K562 (cell line): ENCODE results near the gene NDUFV3. TPM values are rescaled to one million over a fixed set of nuclear protein-coding genes. Genes with fewer than 3 reads are reported as not detected.

Experiments used
- ARHGAP35 ChIP-seq: fragments of 450-650 bp; IDR thresholded peaks from 2 replicates; pipeline ENCODE4 v1.6.1; 2018; ENCODE audit not compliant: partially characterized antibody
- ARID2 ChIP-seq: fragments of 450-650 bp; IDR thresholded peaks from 2 replicates; pipeline ENCODE4 v1.6.1; 2017; ENCODE audit warnings: antibody characterized with exemption, mild to moderate bottlenecking
- CAMTA2 ChIP-seq: fragments of 250-450 bp; sonication (Bioruptor Pico); conservative IDR thresholded peaks from 2 replicates; pipeline ENCODE4 v1.5.1; 2022
- CBX8 ChIP-seq: fragments of 200-600 bp; sonication (generic); IDR thresholded peaks from 2 replicates; pipeline ENCODE4 v1.6.1; 2012; ENCODE audit warnings: borderline replicate concordance, mixed run types, low read depth, mild to moderate bottlenecking, moderate library complexity, mixed read lengths, low read length, control low read depth, inconsistent platforms; ENCODE audit not compliant: poor library complexity, severe bottlenecking; ENCODE audit errors: extremely low read depth
- CCNT2 ChIP-seq: IDR thresholded peaks from 2 replicates; pipeline ENCODE4 v1.6.1; 2011; ENCODE audit warnings: borderline replicate concordance, low read depth, mild to moderate bottlenecking, moderate library complexity, mixed read lengths, low read length; ENCODE audit not compliant: insufficient read length; ENCODE audit errors: extremely low read depth
- CHD4 ChIP-seq: fragments of 200-600 bp; sonication (generic); IDR thresholded peaks from 3 replicates; pipeline ENCODE4 v1.6.1; 2012; ENCODE audit warnings: low read depth, mild to moderate bottlenecking, mixed read lengths, low read length, inconsistent platforms; ENCODE audit not compliant: insufficient read depth, insufficient replicate concordance, poor library complexity, severe bottlenecking
- FOXP1 ChIP-seq: sonication (generic); formaldehyde crosslinking; IDR thresholded peaks from 2 replicates; pipeline ENCODE4 v1.8.0; 2022; ENCODE audit warnings: mild to moderate bottlenecking, missing genetic modification reagents
- HMGN3 ChIP-seq: IDR thresholded peaks from 2 replicates; pipeline ENCODE4 v1.6.1; 2011; ENCODE audit warnings: borderline replicate concordance, low read depth, mild to moderate bottlenecking, mixed read lengths, low read length; ENCODE audit not compliant: insufficient read length; ENCODE audit errors: extremely low read depth
- HNRNPH1 ChIP-seq: fragments of 200-400 bp; formaldehyde crosslinking; optimal IDR thresholded peaks from 2 replicates; pipeline ENCODE3; 2017; ENCODE audit warnings: low read depth, mild to moderate bottlenecking, low read length, moderate library complexity
- JUN ChIP-seq, 2 experiments: sonication (generic) in 1 of 2; formaldehyde crosslinking in 1 of 2; IDR thresholded peaks; 2 replicates each; pipeline versions ENCODE4 v1.6.1 to v1.8.0; 2012 to 2022; ENCODE audit warnings: borderline replicate concordance in 2 of 2, mild to moderate bottlenecking in 2 of 2, improper control_type of control experiment in 1 of 2, low read depth in 1 of 2, low read length in 1 of 2, missing genetic modification reagents in 1 of 2
- NCOR1 ChIP-seq: fragments of 450-650 bp; IDR thresholded peaks from 2 replicates; pipeline ENCODE4 v1.6.1; 2016; ENCODE audit warnings: mild to moderate bottlenecking, moderate library complexity
- NR1H2 ChIP-seq: sonication (generic); formaldehyde crosslinking; IDR thresholded peaks from 2 replicates; pipeline ENCODE4 v1.4.0; 2020; ENCODE audit warnings: mild to moderate bottlenecking, missing genetic modification reagents
- PHF20 ChIP-seq: fragments of 450-650 bp; IDR thresholded peaks from 2 replicates; pipeline ENCODE4 v1.6.1; 2018; ENCODE audit not compliant: partially characterized antibody
- POLR2B ChIP-seq: fragments of 450-650 bp; IDR thresholded peaks from 2 replicates; pipeline ENCODE4 v1.6.1; 2018; ENCODE audit warnings: low read depth; ENCODE audit not compliant: partially characterized antibody
- POLR2H ChIP-seq: IDR thresholded peaks from 2 replicates; pipeline ENCODE4 v1.6.1; 2016; ENCODE audit warnings: missing genetic modification characterization, low read depth, mild to moderate bottlenecking, control low read depth, missing compliant biosample characterization, moderate library complexity
- RB1 ChIP-seq: fragments of 450-650 bp; IDR thresholded peaks from 2 replicates; pipeline ENCODE4 v1.6.1; 2017; ENCODE audit warnings: low read depth, mild to moderate bottlenecking
- RBM15 ChIP-seq: fragments of 200-400 bp; formaldehyde crosslinking; IDR thresholded peaks from 2 replicates; pipeline ENCODE4 v1.6.1; 2018; ENCODE audit warnings: mild to moderate bottlenecking, low read length, moderate library complexity; ENCODE audit not compliant: insufficient read depth
- RFX5 ChIP-seq: IDR thresholded peaks from 2 replicates; pipeline ENCODE4 v1.6.1; 2011; ENCODE audit warnings: low read depth, mild to moderate bottlenecking, improper control_type of control experiment, low read length
- SAFB2 ChIP-seq: fragments of 200-400 bp; formaldehyde crosslinking; IDR thresholded peaks from 2 replicates; pipeline ENCODE4 v1.6.1; 2018; ENCODE audit warnings: borderline replicate concordance, low read length, low read depth, moderate library complexity; ENCODE audit not compliant: severe bottlenecking
- SUPT5H ChIP-seq: fragments of 450-650 bp; IDR thresholded peaks from 2 replicates; pipeline ENCODE4 v1.6.1; 2016
- U2AF2 ChIP-seq: fragments of 200-400 bp; formaldehyde crosslinking; optimal IDR thresholded peaks from 2 replicates; pipeline ENCODE3; 2017; ENCODE audit warnings: low read depth, mild to moderate bottlenecking, low read length
- ZBTB17 ChIP-seq: fragments of 450-650 bp; formaldehyde crosslinking; IDR thresholded peaks from 2 replicates; pipeline ENCODE4 v1.4.0; 2020; ENCODE audit warnings: mild to moderate bottlenecking
- ZNF232 ChIP-seq: sonication (generic); formaldehyde crosslinking; IDR thresholded peaks from 2 replicates; pipeline ENCODE4 v1.8.0; 2022; ENCODE audit warnings: mild to moderate bottlenecking, missing genetic modification reagents
- ZNF445 ChIP-seq: fragments of 250-450 bp; sonication (Bioruptor Pico); IDR thresholded peaks from 2 replicates; pipeline ENCODE4 v1.4.0; 2020; ENCODE audit warnings: low read depth, mild to moderate bottlenecking, moderate library complexity
- ZNF512 ChIP-seq: IDR thresholded peaks from 2 replicates; pipeline ENCODE4 v1.6.1; 2016; ENCODE audit warnings: missing genetic modification characterization, missing compliant biosample characterization
- ZNF57 ChIP-seq: fragments of 450-650 bp; formaldehyde crosslinking; IDR thresholded peaks from 2 replicates; pipeline ENCODE4 v1.4.0; 2020; ENCODE audit warnings: mild to moderate bottlenecking, moderate library complexity
- polyA plus RNA-seq, 8 experiments: library from polyadenylated mRNA; depleted of rRNA in 4 of 8; stranded (reverse) in 5 of 8; unstranded in 3 of 8; fragments of >200 nt; fragmentation: Nextera tagmentation in 2 of 8; fragmentation: Illumina TruSeq in 1 of 8; extraction: Ambion mirVana in 2 of 8; extraction: Trizol in 1 of 8; gene quantifications; 2 replicates each; pipeline versions ENCODE4 v1.2.1 to v1.2.3, GENCODE V29; 2011 to 2014; ENCODE audit warnings: inconsistent platforms in 1 of 8, missing spikeins in 1 of 8
- total RNA-seq, 7 experiments: library from RNA; depleted of rRNA in 6 of 7; stranded (reverse); fragments of >200 nt in 6 of 7; fragmentation: Illumina TruSeq in 2 of 7; extraction: Trizol in 2 of 7; gene quantifications; 2 replicates each; pipeline versions ENCODE4 v1.2.1 to v1.2.3, GENCODE V29; 2011 to 2021; ENCODE audit warnings: low replicate concordance in 1 of 7
- TF ChIP-seq, protein P1 (sequence below), 2 experiments: IDR thresholded peaks; 2 replicates each; pipeline ENCODE4 v1.6.1; 2011; ENCODE audit warnings: borderline replicate concordance in 1 of 2, control low read depth in 1 of 2, low read depth in 1 of 2, low read length in 1 of 2, mild to moderate bottlenecking in 1 of 2, mixed read lengths in 1 of 2, moderate library complexity in 1 of 2; ENCODE audit not compliant: insufficient read depth in 1 of 2, insufficient read length in 1 of 2, poor library complexity in 1 of 2, severe bottlenecking in 1 of 2; ENCODE audit errors: extremely low read depth in 1 of 2

The NDUFV3 gene
- total and polyA plus RNA-seq, 9 of the 15 experiments (the other 6 are each of a cell fraction or from before 2014, with no cell fraction given) = 19.1 to 87.8 (median 74.3) TPM

DNA sequence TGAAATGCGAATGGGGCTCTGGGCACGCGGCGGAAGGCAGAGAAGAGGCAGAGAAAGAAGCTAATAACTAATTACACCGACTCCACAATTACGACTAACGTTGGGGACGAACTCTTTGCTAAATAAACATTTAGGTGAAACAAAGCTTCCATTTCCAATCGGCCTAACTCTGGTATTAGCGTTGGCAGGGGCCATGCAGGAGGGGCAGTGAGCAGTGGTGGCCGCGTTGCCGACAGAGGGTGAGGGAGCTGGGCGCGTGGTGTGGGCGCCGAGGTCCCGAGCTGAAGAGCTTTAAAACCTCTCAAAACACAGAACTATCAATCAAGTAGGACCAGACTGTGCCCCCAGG, 553 bp upstream of the NDUFV3 start (continued):
- peak; percentile 60 for TF ChIP-seq ARID2
- TF ChIP-seq FOXP1 = peak; percentile 57; the same call in 1 of the 2 replicates
- no peak for TF ChIP-seq POLR2H (tag)
- TF ChIP-seq RFX5 = no peak
- TF ChIP-seq ZNF57 = no peak
- no peak for TF ChIP-seq POLR2B
- TF ChIP-seq SUPT5H = no peak
- TF ChIP-seq PHF20 = peak; percentile 84
- no peak for TF ChIP-seq CHD4
- no peak for TF ChIP-seq RBM15
- TF ChIP-seq ZNF232 (CRISPR knock-in tag) = no peak
- TF ChIP-seq NCOR1 = no peak
- no peak for TF ChIP-seq ARHGAP35
- TF ChIP-seq CBX8 = no peak
- no peak for TF ChIP-seq SAFB2
- no peak for TF ChIP-seq HNRNPH1
- no peak for TF ChIP-seq CAMTA2
- TF ChIP-seq, protein P1, sequence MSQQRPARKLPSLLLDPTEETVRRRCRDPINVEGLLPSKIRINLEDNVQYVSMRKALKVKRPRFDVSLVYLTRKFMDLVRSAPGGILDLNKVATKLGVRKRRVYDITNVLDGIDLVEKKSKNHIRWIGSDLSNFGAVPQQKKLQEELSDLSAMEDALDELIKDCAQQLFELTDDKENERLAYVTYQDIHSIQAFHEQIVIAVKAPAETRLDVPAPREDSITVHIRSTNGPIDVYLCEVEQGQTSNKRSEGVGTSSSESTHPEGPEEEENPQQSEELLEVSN (IDR thresholded peaks at IDR 0.05; ENCODE audit: borderline replicate concordance in 1 of 2, extremely low read depth in 1 of 2, insufficient read depth in 1 of 2, insufficient read length in 1 of 2, low read depth in 1 of 2, low read length in 1 of 2, poor library complexity in 1 of 2, severe bottlenecking in 1 of 2) = peak in 1 of 2 experiments; percentile 37
- TF ChIP-seq ZBTB17 (CRISPR knock-in tag) = 0 out of 2 replicates have a peak, but pooled peaks have one; percentile 20
- TF ChIP-seq U2AF2 = no peak
- TF ChIP-seq HMGN3 = no peak
- no peak for TF ChIP-seq ZNF445 (CRISPR knock-in tag)
- TF ChIP-seq NR1H2 (CRISPR knock-in tag) = no peak
- no peak for TF ChIP-seq ZNF512
- TF ChIP-seq CCNT2 = no peak
- TF ChIP-seq JUN (IDR thresholded peaks at IDR 0.05; ENCODE audit: borderline replicate concordance, low read depth, low read length) = no peak
- 0 out of 2 replicates have a peak, but pooled peaks have one; percentile 1 for TF ChIP-seq JUN (CRISPR knock-in tag; IDR thresholded peaks at IDR 0.05; ENCODE audit: borderline replicate concordance)
- TF ChIP-seq RB1 = no peak
